NCI-H2171 (cell line): Measurements from ENCODE around the gene DEAF1.

Source experiments
- DNase-seq: peaks from one replicate; lab custom pipeline; 2025; lab: John Stamatoyannopoulos, UW

The DEAF1 gene

DNA sequence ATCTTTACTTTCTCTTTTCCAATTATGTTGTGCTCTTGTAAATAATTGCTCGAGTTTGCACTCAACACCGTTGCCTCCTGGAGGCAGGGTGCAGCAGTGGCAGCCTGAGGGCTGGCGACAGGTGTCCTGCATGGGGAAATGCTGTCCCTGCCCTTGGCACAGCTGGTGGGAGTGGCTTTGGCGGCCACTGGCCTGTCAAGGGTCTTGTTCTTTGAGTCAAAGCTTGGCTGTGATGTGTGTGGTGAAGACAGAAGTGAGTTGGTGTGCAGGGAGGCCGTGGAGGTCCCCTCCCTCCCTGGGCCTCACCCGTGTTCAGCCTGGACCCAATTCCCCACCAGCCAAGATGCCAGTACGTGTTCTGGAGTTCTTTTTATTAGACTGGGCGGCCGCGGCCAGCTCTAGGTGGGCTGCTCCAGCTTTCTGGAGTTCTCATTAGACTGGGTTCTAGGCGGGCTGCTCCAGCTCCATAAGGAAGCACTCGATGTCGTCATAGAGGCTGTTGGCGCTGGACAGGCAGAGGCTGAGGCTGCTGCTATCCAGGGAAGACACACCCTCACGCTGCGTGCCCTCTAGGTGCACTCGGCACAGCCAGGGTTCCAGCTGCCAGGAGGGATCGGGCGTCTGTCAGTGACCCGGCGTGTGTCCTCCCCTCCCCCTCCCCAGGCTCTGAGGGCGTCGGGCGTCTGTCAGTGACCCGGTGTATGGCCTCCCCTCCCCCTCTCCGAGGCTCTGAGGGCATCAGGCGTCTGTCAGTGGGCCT, 82.6 kb downstream of the DEAF1 start:
- no peak for DNase-seq

DNA sequence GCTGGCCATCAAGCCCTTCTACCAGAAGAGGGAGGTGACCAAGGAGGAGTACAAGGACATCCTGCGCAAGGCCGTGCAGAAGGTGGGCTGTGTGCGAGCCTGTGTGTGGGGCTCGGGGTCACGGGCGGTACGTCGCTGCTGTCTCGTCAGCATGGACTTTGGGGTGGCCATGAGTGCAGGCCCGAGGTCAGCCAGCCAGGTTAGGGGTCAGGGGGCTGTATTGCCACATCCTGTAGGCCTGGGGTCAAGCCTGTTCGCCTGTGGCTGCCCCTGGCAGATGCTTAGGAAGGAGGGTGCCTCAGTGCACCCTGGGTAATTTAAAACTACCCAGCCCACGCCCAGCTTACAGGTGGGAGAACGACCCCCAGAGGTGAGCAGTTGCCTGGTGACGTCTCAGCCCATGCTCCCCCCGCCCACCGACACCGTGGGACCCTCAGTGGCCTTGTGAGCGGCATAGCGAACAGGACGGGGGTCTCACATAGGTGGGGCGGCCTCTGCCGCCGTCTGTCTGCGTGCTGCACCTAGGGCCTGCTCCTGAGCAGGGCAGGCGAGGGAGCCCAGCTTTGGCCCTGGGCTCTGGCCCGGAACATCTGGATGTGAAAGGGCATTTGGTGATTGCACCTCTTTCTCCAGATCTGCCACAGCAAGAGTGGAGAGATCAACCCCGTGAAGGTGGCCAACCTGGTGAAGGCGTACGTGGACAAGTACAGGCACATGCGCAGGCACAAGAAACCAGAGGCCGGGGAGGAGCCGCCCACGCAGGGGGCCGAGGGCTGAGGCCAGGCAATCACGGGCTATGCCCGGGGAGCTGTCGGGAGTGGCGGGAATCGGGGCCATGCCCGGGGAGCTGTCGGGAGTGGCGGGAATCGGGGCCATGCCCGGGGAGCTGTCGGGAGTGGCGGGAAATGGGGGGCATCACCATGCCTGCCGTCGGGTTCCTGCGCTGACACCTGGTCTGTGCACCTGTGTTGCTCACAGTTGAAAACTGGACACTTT, 83.7 kb downstream of the DEAF1 start:
- no peak for DNase-seq

DNA sequence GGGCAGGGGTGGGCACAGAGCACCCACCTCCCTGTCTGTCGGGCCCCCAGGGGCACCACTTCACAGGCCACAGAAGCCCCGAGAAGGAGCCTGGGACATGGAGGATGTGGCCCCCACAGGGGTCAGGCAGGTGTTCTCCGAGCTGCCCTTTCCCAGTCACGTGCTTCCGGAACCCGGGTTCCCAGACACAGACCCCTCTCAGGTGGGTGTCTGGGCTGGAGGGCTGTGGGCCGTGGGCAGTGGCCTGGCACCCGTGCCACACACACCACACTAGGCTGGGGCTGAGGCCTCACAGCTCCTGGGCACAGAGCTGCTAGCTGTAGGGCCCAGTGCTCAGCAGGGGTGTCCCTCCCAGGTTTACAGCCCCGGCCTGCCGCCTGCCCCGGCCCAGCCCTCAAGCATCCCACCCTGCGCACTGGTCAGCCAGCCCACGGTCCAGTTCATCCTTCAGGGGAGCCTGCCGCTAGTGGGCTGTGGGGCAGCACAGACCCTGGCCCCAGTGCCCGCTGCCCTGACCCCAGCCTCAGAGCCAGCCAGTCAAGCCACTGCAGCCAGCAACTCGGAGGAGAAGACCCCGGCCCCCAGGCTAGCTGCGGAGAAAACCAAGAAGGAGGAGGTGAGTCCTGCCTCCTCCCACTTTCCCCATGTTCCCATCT, 84.7 kb downstream of the DEAF1 start:
- DNase-seq = no peak

DNA sequence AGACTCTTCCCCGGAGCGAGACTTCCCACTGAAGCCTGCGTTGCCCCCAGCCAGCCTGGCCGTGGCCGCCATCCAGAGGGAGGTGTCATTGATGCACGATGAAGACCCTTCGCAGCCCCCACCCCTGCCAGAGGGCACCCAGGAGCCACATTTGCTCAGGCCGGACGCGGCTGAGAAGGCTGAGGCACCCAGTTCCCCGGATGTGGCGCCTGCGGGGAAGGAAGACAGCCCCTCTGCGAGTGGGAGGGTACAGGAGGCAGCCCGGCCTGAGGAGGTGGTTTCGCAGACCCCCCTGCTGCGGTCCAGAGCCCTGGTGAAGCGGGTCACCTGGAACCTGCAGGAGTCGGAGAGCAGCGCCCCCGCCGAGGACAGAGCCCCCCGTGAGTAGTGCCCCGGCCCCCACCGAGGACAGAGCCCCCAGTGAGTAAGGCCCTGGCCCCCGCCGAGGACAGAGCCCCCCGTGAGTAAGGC, 85.6 kb downstream of the DEAF1 start:
- no peak for DNase-seq

DNA sequence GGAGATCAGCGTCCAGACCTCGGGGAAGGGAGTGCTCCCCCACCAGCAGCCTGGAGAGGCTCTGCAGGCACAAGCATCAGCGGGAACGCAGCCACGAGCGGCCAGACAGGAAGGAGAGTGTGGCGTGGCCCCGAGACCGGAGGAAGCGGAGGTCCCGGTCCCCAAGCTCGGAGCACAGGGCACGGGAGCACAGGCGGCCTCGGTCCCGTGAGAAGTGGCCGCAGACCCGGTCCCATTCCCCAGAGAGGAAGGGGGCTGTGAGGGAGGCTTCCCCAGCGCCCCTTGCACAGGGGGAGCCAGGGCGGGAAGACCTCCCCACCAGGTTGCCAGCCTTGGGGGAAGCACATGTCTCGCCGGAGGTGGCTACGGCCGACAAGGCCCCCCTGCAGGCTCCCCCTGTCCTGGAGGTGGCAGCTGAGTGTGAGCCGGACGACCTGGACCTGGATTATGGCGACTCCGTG, 86.2 kb downstream of the DEAF1 start:
- no peak for DNase-seq

DNA sequence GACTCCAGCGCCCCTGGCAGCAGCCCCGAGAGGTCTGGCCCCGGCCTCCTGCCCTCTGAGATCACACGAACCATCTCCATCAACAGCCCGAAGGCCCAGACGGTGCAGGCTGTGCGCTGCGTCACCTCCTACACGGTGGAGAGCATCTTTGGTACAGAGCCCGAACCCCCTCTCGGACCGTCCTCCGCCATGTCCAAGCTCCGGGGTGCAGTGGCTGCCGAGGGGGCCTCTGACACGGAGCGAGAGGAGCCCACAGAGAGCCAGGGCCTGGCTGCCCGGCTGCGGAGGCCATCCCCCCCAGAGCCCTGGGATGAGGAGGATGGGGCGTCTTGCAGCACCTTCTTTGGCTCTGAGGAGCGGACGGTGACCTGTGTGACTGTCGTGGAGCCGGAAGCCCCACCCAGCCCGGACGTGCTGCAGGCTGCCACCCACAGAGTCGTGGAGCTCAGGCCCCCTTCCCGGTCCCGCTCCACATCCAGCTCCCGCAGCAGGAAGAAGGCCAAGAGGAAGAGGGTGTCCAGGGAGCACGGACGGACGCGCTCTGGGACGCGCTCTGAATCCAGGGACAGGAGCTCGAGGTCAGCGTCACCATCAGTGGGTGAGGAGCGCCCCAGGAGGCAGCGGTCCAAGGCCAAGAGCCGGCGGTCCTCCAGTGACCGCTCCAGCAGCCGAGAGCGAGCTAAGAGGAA, 86.9 kb downstream of the DEAF1 start:
- DNase-seq = no peak

DNA sequence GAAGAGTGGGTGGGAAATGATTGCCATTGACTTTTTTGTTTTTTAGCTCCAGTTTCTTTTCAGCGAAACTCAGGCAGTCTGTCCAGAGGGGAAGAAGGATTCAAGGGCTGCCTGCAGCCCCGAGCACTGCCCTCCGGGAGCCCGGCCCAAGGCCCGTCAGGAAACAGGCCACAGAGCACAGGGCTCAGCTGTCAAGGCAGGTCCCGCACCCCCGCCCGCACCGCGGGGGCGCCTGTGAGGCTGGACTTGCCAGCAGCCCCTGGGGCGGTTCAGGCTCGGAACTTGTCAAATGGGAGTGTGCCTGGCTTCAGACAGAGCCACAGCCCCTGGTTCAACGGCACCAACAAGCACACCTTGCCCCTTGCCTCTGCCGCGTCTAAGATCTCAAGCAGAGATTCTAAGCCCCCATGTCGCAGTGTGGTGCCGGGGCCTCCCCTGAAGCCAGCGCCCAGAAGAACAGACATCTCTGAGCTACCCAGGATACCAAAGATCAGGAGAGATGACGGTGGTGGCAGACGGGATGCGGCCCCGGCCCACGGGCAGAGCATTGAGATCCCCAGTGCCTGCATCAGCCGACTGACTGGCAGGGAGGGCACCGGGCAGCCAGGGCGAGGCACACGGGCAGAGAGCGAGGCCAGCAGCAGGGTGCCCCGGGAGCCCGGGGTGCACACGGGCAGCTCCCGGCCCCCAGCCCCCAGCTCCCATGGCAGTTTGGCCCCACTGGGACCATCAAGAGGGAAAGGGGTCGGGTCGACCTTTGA, 87.8 kb downstream of the DEAF1 start:
- DNase-seq = no peak

DNA sequence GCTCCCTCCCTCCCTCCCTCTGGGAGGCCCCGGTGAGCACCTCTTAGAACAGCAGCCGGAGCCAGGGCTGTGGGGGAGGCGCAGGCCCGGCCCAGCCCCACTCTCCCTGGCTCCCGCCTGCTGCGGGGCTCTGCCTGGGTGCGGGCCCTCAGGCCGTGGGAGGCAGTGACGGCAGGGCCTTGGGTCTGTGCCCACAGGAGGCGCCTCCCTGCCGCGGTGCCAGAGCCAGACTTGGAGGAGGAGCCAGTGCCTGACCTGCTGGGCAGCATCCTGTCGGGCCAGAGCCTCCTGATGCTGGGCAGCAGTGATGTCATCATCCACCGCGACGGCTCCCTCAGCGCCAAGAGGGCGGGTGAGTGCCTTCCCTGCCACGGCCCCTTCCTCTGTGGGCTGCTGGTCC, 88.8 kb downstream of the DEAF1 start:
- no peak for DNase-seq

DNA sequence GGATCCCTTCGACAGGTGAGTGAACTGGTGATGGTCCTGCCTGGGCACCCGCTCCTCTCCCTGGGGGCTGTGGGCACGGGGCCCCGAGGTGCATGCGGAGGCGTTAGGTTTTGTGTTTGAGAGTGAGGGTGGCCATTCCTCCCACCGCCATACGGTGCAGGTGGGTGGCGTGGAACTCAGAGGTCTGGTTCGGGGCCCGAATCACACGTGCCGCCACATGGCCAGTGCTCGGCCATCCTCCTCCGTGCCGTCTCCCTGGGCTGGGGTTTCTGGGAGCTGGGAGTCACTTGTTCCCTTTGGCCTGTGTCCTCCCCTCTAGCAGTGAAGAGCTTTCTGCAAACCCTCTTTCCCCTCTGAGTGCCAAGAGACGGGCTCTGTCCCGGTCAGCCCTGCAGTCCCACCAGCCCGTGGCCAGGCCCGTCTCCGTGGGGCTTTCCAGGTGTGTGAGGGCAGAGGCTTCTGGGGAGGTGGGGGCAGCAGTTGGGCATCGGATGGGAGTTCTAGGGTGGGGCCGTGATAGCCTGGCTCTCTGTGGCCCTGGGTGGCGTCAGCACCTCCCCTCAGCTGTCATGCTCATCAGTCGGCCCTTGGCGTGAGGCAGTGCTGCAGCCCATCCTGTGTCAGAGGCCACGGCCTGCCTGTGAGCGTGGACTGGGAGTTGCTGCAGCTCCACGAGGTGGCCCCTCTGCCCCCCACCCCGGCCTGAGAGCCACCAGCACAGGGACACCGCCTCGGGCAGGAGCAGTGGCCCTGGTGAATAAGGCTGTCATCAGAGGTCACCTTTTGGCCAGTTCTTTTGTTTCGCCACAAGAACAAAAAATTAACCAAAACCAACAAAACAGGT, 89.5 kb downstream of the DEAF1 start:
- DNase-seq = no peak

DNA sequence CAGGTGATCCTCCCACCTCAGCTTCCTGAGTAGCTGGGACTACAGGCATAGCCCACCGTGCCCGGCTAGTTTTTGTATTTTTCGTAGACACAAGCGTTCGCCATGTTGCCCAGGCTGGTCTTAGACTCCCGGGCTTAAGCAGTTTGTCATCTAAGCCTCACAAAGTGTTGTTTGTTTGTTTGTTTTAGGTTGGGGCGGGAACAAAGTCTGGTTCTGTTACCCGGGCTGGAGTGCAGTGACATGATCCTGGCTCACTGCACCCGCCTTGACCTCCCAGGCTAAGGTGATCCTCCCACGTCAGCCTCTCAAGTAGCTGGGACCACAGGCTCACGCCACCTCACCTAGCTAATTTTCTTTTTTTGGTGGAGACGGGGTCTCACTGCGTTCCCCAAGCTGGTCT, 91.9 kb downstream of the DEAF1 start:
- no peak for DNase-seq

DNA sequence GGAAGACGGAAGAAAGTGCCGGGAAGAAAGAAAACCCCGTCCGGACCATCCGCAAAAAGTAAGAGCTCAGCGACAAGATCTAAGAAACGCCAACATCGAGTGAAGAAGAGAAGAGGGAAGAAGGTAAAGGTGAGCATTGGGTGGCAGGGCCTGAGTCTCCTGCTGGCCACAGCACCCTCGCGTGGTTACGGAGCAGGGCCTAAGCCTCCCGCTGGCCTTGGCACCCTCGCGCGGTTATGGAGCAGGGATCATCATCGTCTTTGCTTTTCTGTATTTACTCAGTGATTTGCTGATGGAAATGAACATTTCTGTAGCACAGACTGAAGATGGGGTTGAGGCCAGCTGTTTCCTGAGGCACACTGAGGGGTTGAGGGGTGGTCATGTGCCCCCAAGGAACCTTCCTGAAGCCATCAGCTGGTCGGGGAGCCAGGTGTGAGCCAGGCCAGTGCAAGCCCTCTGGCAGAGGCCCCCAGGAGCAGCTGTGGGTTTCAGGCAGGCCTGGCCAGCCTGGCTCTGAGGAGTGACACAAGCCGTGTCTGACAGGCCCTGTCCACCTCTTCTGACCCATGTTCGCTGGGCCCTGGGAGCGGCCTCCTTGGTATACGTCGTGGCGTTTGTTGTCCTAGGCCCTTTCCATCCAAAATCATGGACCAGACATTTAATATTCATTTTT, 93.3 kb downstream of the DEAF1 start:
- no peak for DNase-seq

DNA sequence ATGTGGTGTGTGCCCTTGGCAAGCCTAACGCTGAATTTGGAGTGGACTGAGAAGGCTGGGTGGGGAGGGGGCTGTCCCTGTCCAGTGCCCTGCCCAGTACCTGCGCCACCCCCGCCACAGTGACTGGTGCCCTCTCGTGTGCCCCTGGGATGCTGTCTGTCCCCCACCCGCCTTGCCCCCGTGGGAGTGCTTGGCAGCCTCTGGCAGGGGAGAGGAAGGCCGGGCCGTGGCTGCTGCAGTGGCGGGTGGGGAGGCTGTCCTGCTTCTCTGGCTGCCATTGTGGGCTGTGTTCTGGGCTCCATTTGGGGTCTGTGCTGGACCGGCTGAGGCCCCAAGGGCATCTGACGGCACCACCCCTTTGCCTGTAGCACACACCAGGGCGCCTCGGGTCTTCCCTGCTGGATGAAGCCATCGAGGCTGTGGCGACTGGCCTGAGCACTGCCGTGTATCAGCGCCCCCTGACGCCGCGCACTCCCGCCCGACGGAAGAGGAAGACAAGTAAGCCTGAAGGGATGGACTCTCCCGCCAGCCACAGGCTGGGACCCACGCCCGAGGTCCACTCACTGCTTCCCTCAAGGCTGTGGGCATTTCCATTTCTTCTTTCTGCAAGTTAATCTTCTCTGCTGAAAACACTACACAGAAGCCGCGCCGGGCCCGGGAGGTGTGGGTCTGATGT, 96.9 kb downstream of the DEAF1 start:
- DNase-seq = no peak

DNA sequence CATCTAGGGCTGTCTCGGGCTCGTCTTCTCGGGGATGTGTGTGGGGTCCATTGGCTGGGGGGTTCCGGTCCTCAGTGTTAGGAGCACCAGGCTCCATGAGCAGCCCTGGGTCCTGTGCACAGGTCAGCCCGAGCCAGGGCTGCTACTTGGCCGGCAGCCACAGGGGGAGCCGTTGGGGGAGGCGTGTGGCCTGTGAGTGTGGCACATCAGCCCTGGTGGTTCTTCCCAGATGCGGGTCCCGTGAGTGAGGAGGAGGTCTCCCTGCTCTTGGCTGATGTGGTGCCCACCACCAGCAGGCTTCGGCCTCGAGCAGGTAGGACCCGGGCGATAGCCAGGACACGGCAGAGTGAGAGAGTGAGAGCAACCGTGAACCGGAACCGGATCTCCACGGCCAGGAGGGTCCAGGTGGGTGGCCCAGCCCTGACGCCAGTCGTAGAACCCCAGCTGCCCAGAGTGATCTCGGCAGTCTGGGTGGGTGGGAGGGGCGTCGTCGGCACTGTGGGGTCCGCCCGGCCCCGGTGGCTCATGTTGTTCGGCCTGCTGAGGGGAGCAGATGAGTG, 97.8 kb downstream of the DEAF1 start:
- no peak for DNase-seq

DNA sequence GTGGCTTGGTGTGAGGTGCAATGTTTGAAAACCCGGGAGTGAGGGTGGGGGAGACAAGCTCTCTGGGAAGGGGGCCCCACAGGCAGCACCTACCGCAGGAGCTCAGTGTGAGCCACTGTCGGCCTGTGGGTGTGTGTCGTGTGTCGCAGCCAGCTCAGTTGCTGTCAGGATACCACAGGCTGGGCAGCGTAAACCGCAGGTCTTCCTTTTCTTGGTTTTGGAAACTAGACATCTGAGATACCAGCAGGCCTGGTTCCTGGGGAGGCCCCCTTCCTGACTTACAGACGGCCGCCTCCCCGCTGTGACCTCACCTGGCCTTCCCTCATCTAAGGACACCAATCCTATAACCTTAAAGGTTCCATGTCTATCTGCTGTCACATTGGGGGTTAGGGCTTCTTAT, 98.6 kb downstream of the DEAF1 start:
- no peak for DNase-seq

DNA sequence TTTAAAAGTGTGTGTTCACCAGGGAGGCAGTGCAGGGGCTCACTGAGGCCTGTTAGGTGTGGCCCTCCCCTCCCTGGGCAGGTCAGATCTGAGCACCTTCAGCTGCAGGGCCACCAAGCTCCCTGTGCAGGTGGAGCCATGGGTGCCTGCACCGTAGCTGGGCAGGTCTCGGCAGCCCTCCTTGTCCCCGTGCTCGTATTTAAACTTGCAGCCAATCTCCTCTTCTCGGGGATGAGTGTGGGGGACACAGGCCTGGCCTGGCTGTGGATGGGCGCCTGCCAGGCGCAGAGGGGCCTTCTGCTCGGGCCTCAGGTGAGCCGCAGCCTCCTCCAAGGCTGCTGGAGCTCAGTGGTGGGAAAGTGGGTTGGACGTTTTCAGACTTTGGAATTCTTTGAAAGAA, 99.6 kb downstream of the DEAF1 start:
- no peak for DNase-seq
